HG02642 (cell line): ENCODE data around the gene LAMA4.
"Not testable (repeated sequence)": the region's sequence is repeated elsewhere in the genome, so short reads cannot be mapped to it uniquely, and the experiment has no call there.

Experiments used
- ATAC-seq: cut with Tn5 transposase; IDR thresholded peaks from one replicate; pipeline ENCODE4 v1.9.1; 2021; ENCODE audit warnings: mild to moderate bottlenecking; ENCODE audit not compliant: unreplicated experiment, poor library complexity

LAMA4 gene

DNA sequence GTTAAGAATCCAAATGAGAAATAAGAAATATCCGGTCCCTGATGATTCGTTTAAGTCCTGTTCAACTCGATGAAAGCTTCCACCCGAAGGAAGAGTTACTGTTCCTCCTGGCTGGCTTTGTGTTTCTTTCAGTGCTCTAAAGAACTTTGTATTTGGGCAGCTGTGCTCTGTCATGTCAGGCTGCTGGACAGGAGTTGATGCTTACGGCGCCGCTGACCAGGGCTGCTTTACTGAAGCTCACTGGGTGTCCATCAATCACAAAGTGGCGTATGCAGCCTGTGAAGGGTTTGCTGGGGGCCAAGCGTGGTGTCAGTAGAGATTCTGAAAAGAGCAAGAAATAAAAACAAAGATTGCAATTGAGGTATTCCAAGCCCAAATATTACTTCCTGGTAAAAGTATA is 145.1 kb downstream of the LAMA4 start:
- no peak for ATAC-seq

DNA sequence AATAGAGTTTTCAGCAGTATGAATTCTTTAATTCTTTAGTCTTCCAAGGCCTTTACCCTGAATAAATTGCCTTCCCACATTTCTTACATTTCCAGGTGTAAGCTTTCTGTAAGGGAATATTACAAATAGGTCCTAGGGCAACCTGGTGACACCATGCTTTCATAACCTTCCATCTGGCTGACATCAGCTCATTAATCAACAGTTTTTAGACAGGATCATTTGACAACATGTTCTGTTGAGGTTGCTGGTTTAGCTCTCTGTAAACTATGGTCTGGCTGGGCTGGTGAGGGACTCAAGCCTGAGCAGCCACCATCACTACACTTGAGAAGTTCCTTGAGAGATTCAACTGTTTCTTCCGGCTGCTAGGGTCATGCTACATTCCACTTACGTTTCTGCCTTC is 147.8 kb downstream of the LAMA4 start:
- no peak for ATAC-seq

DNA sequence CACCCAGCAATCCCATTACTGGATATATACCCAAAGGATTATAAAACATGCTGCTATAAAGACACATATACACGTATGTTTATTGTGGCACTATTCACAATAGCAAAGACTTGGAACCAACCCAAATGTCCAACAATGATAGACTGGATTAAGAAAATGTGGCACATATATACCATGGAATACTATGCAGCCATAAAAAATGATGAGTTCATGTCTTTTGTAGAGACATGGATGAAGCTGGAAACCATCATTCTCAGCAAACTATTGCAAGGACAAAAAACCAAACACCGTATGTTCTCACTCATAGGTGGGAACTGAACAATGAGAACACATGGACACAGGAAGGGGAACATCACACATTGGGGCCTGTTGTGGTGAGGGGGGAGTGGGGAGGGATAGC is 148.3 kb downstream of the LAMA4 start:
- ATAC-seq: not testable (repeated sequence)

DNA sequence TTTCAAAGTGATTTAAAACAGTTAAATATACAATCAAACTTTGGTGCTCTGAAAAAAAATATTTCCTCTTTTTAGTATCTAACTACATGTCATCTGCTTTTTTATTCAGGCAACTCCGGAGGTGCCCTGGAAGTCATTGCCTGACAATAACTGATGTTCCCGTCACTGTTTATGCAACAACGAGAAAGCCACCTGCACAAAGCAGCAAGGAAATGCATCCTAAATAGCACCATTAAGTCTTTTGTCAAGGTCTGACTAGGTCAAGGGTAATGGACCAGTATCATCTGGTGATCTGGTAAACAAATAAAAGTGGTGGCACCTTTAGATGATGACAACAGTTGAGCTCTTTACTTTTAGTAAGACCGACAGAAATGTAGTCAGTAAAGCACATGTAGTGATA is 153.8 kb downstream of the LAMA4 start:
- no peak for ATAC-seq

DNA sequence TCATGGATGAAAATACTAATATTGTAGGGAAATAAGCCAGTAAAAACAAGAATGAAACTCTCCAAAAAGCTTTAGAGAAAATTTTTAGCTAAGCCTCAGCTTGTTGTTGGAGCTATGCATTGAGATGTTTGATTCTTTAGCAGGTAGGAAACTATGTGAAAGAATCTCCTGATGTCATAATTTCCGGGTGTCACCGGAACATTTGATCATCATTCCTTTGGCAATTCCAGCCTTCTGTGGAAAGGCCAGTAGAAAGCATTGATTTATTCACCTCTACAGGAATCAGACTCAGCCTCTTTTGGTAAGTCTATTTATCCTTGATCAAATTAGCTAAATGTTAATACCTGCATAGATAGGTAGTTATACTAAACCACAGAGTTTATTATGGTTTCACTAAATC is 157.5 kb downstream of the LAMA4 start:
- ATAC-seq: no peak

DNA sequence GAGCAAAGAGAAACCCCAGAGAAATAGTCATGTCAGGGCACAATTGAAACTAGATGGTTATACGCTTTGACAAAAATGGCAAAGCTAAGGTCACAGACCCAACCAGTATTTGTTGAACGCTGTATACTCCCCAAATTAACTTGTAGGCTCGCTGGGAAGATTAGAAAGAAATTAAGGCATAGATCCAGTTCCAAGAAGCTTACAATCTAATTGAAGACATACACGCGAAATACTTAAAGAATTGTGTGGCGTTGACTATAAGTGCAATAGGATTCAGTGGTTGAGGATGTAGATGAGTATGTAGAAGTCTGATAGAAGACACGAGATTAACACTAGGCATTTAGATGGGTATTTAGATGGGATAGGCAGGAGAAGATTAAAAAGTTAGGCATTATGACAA is 166.5 kb downstream of the LAMA4 start:
- ATAC-seq: no peak

DNA sequence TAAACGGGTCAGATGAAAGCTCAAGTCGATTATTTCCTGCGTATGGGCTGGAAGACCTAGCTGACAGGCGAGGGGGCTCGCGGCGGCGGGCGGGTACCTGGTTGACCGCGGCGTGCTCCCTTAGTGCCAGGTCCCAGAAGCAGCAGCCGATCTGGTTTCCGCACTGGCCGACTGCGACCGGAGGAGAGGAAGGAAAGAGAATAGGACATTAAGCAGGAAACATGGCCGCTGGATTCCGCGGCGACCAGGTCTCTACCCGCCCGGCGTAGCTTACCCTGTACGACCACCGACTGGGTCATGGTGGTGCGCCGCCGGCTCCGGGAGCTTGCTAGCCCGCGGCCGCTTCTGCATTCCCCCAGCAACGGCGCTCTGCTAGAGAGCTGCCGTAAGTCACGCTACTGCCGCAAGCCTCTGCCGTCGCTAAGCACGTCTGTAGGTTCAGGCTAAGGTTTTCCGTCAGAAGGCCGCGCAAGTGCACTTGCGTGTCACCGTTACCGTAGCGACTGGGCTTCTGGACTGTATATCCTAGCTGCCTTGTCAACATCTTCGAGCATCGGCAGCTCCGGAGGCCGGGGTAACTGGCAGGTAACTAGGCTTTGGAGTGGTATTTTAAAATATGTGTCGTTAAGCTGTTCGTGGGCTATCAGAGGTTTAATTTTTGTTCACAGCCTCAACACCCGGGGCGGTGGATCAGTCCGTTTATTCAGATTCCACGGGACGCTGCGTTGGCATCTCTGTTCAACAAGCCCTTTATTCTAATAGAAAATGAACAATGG is 167.0 kb downstream of the LAMA4 start, which contains the start of the genes FAM229B and TUBE1:
FAM229B (plus strand) TSS at position 456 of the 776 bp plus-strand sequence. CDS start 11,693 bp downstream, outside the sequence.
TUBE1 (minus strand) TSS at position 347 of the 776 bp plus-strand sequence; CDS start at position 299, 48 bp downstream.
- ATAC-seq: peak; percentile 99

DNA sequence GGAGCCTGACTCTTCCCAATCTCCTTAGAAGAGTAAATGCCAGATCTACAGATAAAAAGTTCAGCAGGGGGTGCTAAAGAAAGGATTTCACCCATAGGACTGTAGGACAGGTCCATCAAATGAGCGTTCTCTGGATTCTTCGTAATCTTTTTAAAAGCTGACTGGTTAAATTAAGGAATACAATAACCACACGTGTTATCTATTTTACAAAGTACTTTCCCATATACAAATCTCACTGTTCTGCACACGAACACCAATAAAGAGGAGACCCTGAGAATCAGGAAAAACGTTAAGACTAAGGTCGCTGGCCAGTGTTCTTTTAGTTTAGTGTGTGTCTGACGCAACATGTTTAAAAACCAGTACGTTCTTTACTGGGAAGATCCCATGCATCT is 167.6 kb downstream of the LAMA4 start:
- ATAC-seq: peak; percentile 28

DNA sequence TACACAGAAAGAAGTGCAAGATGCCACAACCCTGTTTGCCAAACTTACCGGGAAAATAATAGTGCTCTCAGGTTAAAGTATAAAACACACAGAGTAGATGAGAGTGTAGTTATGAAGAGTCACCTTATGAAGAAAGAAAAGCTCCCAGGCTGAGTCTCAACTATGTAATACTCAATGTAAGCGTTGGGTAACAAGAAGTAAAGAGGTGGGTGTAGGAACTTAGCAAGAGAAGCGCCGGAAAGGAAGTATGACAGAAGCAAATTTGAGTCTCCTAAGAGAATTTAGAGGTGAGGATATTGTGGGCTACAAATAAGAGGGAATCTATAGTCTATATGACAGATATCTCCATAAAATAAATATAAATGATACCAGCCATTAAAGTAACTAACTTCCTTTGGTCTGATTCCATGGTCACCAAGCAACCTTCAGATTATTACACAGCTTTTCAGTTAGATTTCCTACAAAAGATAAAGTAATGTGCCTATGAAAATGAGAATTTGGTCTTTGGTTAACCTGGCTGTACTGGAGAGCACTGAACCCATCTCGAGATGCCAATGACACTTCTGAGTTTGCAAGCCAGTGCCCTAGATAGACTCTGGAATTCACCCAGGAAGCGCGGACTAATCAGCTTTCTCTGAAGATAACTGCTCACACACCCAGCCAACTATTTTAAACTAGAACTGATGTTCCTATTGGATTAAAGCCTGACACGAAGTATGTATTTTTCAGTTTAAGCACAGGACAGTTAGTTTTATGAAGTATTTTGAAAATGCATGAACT is 168.9 kb downstream of the LAMA4 start:
- no peak for ATAC-seq

DNA sequence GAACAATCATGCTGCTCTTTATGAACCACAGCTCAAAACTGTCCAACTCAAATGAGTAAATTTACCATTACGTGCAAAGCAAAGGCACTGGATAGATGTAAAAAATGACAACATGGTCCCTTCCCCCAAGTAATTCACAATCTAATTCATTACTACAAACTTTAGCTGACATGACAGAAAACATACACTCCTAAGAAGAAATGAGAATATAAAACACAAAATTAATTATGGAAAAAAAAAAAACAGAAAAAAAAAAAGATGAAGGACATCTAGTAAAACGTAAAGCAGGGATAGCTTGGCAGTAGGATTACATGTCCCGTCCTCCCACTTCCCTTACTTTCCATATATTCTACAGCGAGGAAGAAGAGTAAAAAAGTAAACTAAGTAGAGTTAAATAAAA is 172.8 kb downstream of the LAMA4 start:
- ATAC-seq: no peak

DNA sequence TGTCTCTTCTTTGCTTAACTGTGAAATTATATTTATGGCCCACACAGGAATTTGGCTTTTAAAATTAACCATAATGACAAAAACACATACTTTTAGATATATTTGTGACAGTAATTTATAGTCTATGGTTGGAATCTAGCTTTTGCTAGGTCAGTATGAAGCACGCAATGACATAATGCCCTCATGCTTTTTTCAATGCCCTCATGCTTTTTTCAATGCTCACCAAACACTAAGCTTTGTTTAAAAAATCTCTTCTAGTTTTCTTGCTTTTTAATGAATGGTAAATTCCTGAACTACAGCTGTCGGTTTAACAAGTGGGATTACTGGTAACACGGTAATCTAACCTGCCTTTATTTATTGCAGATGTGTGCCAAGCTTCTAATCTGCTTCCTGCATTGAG is 187.8 kb downstream of the LAMA4 start:
- no peak for ATAC-seq

DNA sequence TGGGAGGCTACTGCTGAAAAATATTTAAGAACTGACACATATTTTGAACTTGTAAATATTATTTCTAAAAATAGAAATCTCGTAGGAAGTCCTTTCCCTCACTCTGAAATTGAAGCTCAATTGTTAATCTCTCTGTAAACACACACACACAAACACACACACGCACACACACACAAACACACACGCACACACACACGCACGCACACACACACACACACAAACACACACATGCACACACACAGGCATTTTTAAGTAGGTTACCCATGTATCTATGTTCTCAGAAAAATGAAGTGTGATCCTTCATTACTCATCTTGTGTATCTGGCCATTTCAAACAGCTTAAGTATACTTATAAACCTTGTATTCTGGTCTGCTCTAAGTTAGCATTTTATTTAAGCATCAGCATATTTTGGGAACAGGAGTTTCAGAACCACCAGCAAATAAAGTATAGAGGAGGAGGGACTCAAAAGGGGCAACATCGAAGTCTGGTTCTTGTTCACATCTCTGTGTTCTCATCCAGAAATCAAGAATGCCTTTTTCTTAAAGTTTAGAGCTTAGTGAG is 188.9 kb downstream of the LAMA4 start:
- ATAC-seq: no peak

DNA sequence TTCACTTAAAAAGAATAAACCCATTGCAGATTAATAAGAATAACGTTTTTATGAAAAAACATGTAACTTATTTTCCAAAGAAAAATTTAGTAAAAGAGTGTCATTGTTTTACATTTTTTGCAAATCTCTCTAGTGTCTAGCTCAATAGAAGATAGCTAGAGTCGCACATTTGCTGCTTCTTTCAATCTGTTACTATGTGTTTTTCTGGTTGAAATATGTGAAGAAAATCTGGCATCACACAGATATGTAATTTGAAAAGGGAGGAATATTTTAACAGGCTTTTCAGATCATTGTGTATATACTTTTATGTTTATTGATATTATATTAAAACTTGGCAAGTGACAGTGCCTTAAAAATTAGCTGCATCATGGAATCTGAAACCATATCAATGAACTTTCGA is 191.4 kb downstream of the LAMA4 start:
- no peak for ATAC-seq

DNA sequence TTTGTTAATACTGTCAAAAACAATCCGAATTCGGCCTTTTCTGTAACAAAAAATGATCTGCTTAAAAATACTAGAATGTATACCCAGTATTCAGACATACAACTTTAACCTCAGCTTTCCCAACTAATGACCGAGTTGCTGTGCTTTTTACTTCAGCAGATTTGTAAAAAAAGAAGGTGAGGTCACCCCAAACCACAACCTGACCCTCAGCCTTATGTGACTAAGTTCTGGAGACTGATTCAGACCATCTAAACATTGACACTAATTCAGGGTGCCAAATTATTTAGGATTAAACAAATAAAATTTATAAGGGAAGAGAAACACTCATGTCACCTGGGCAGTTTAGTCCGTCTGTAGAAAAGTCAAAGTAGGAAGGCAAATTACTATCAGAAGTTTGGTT is 192.8 kb downstream of the LAMA4 start:
- no peak for ATAC-seq
